ENCODE measurements around the gene KLHL24.

GRCh38 chr3:183718012-183718411 is 82.6 kb downstream of the KLHL24 start:
- TF ChIP-seq POLR2A (IDR thresholded peaks at IDR 0.05) = no peak
- no peak for TF ChIP-seq CTCF (IDR thresholded peaks at IDR 0.05)
- TF ChIP-seq EP300 (IDR thresholded peaks at IDR 0.05) = no peak
